COLO829 (cell line): Measurements from ENCODE around the gene RPL27A.

ENCODE experiments used
- DNase-seq: peaks from one replicate; pipeline ENCODE4 v3.0.0; 2012; ENCODE audit warnings: low spot score

Gene RPL27A

DNA sequence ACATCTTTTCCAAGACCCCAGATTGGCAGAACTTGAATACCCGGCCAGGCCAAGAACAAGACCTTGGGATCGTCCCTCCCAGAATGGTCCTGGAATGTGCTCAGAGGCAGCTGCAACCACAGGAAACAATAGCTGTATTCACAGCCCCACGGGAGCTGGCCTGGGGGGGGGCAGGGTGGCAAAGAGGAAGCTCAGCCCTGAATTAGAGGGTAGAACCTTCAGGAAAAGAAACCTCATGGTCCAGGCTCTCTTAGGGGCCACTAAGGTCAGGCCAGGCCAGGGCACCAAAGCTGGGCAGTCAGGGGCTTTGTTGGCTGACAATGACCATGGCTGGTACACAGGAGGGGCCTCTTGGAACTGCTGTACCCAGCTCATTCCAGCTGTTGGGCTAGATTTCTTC is 17.3 kb downstream of the RPL27A start:
- DNase-seq = peak; percentile 86

- no peak for DNase-seq
Measured at GRCh38 chr11:8701891-8702597, 19.5 kb downstream of the RPL27A start.

DNA sequence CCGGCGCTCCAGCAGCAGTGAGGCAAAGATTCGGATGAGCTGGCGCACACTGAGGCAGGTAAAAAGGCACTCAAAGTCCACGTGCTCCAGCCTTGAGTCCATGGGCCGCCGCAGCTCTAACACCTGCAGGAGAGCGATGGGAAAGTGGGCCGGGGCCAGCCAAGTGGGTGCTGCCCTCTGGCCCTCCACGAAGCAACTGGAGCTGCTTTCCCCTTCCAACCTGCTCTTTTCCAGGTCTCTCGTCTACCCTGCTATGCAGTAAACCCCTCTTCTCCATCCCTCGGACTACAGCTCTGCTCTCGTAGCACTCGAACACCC is 20.0 kb downstream of the RPL27A start:
- DNase-seq = no peak

DNA sequence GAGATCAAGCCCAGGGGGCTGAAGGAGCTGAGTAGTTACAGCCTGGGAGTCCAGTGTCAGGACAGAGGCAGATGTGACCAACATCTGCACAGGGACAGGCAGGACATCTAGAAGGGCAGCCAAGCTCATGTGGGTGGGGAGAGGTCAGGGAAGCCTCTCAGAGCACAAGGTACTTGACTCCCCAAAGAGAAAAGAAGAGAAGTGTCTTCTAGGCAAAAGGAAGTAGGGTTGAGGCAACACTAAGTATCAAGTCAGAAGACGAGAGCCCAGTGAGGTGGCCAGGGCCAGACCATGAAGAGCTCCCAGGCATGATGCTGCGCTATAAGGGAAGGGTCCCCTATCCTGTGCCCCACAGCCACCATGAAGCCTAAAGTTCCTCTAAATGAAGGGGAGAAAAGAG is 21.5 kb downstream of the RPL27A start:
- no peak for DNase-seq

- DNase-seq = no peak
Measured at GRCh38 chr11:8705146-8705545, 22.6 kb downstream of the RPL27A start.

DNA sequence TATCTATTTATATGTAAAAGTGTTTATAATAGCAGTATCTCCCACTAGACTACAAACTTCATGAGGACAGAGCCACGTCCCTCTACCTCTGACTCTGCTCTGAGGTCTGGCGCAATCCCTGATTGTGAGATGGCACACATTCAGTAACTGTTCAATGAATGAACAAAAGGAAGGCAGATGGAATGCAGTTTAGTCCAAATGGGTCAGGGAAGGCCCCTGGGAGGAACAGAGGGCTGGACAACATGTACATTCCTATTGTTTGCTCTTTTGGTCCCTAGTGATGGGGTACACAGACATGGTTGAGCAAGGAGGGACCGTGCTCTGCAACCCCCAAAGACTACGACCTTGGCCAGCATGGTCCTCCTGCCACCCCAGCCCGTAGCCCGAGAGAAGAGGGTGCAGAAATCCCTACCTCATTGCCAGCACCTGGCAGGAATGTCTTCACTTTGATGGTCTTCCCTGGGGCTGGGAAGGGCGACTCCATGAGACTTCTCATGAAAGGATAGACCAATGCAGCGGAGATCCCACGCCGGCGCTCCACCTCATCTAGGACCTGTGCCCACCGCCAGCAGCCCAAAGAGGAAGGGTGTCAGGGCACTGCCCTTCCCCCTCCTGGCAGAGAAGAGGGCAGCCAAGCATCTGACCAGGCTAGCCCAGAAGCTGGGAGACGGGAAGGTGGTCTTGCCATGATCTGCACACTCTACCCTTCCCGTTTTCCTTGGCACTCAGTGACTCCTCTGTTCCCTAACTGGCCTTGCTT is 24.3 kb downstream of the RPL27A start:
- no peak for DNase-seq

GRCh38 chr11:8707541-8708191 is 25.1 kb downstream of the RPL27A start:
- DNase-seq = no peak

DNA sequence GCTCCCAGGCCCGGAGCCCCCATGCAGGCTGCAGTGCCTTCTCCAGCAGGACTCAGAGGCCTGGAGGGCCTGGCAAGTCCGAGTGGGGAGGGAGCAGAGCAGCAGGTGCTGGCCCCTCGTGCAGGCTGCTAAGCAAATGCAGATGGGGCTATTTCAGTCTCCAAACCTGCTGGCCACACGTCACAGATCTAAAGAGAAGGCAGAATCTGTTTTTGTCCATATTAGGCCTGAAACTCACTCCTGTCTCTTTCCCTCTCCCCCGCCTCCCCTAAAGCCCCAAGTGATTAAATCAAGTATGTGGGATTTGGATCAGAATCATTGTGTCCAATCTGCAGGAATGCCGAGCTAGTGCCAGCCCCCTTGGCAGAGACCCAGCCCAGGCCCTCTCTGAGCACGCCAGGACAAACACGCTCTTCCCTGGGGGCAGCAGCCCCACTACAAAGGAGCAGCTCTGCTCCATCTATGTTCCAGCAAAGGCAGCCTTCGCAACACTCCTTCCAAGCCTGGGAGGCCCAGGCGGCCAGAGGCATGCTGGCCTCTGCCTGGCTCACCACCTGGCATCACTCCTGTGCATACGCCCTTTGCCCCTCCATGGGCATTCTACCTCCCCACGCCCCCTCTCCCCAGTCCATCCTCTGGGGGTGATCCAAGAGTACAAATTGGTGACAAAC is 26.5 kb downstream of the RPL27A start:
- DNase-seq = no peak

DNA sequence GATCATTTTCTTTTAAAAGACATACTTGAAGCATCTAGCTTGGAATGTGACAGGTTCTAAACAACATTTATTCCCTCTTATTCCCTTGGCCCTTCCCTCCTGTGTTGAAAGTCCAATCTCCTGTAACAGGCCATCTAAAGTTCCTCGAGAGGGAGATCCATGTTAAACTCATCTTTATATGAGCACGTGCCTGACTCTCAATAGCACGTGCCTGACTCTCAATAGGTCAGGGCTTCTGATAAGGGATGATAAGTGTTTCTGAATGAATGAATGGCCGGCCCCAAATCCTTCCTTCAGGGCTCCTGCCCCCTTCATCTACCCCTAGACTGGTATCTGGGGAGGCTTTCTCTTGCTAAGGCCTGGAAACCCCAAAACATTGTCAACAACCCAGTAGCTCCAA is 27.2 kb downstream of the RPL27A start:
- DNase-seq = no peak

GRCh38 chr11:8711895-8712442 is 29.4 kb downstream of the RPL27A start:
- no peak for DNase-seq

GRCh38 chr11:8712506-8712905 is 29.9 kb downstream of the RPL27A start:
- DNase-seq = no peak

DNA sequence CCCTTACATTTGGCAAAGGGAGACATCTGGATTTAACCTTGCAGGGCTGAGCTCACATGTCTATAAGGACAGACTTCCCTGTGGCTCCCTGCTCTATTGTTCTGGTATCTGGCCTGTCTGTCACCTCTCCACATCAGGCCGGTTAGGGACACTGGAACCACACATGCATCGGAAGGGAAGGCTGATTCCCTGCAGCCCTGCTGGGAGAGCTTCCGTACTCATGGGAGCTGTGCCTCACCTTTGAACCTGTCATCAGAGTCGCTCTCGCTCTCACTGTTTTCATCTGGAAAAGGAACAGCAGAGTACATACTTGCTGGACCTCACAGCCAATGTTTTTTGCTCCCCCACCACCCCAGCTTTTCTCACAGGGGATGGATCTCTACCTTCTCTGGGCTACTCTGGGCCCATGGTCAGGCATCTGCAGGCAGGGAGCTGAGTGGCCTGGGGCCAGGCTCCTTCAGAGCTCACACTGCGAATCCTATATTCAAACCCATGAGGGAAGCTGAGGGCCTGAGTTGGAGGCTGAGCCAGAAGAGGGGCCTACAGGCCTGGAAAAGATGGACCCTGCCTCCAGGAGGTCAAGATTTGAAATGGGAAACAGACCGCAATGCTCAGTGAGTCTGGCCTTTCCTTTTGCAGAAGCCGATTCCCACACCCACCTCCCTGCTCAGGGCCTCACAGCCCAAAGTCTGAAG is 31.3 kb downstream of the RPL27A start:
- no peak for DNase-seq

- DNase-seq = no peak
Measured at GRCh38 chr11:8714622-8715225, 32.1 kb downstream of the RPL27A start.

DNA sequence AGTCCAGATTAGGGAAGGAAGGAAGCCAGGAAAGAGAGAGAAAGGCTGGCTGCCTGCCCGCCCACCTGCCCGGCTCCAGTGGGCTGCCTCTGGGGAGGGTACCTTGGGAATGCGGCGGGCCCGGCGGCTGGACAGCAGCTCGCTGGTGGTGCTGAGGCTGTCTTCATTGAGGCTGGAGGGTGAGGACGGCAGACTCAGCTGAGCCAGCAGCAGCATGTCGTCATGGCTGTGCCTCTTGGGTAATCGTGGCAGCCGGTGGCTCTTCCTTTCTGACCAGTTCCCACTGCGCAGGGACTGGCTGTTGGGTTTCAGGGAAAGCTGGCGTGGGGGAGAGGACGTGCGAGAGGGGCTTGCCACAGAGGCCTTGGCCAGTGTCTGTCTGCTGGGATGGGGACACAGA is 32.9 kb downstream of the RPL27A start:
- DNase-seq = no peak

- no peak for DNase-seq
Measured at GRCh38 chr11:8717544-8717875, 34.9 kb downstream of the RPL27A start.

DNA sequence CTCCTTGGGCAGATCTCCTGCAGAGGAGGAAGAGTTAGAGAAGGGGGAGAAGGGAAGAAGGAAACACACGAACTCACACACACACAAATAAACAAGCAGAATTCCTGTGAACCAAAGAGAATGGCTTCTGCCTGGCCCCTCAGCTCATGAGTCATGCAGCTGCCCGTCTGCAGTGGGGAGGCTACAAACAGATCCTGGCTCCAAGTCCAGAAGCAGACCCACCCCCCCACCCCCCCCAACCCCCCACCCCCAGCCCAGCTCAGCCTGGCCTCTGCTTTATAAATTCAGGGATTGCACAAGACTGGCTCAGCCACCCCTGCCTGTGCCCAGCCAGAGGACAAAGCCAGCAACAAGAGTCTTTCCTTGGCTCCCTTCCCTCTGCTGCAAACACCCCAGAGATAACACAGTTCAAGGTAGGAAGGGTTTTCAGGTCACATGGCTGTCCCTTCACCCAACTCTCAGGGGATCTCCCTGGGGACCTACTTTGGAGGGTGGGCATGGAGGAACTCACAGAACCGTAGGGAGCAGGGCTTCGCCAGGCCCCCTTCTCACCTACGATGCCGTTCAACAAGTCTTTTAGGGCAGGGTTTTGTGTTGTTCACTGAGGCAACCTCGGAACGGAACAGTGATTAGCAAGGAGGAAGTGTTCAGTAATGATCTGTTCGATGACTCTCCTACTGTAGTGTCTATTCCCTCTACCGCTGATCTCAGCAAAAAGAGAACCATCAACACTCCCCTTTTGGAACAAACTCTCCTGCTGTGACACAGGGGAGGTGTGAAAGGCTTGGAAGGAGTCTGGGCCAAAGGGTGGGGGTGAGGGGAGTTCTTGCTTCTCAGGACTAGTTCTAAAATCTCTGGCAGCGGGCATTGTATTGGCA is 35.5 kb downstream of the RPL27A start:
- no peak for DNase-seq

- DNase-seq = peak; percentile 53
Measured at GRCh38 chr11:8719211-8719649, 36.6 kb downstream of the RPL27A start.

GRCh38 chr11:8719721-8720120 is 37.1 kb downstream of the RPL27A start:
- DNase-seq = no peak

DNA sequence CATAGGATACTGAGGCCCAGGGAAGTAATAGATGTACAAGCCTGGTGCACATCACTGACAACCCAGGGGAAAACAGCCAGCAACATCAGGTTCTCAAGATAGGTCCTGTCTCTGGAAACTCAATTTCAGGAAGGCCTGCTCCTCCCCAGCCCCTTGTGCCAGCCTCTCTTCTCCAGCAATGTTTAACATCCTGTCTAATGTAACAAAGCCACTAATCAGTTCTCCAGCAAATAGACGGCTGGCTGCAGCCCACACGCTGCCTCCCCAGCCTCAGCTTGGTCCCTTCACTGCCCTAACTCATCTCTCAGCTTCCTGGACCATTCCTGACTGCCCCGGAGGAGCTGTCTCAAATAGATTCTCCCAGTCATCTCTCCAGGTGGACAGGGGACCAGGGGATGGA is 37.8 kb downstream of the RPL27A start:
- no peak for DNase-seq

GRCh38 chr11:8720868-8721608 is 38.4 kb downstream of the RPL27A start:
- no peak for DNase-seq
